ENCODE data around the gene SLC22A23. TPM values are rescaled to one million over a fixed set of nuclear protein-coding genes. Genes with fewer than 3 reads are reported as not detected.

The SLC22A23 gene
- total RNA-seq, 4 donors from 2014 or later, result 26.6 to 42.6 (median 37.6) TPM

- TF ChIP-seq, protein P1, sequence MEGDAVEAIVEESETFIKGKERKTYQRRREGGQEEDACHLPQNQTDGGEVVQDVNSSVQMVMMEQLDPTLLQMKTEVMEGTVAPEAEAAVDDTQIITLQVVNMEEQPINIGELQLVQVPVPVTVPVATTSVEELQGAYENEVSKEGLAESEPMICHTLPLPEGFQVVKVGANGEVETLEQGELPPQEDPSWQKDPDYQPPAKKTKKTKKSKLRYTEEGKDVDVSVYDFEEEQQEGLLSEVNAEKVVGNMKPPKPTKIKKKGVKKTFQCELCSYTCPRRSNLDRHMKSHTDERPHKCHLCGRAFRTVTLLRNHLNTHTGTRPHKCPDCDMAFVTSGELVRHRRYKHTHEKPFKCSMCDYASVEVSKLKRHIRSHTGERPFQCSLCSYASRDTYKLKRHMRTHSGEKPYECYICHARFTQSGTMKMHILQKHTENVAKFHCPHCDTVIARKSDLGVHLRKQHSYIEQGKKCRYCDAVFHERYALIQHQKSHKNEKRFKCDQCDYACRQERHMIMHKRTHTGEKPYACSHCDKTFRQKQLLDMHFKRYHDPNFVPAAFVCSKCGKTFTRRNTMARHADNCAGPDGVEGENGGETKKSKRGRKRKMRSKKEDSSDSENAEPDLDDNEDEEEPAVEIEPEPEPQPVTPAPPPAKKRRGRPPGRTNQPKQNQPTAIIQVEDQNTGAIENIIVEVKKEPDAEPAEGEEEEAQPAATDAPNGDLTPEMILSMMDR (IDR thresholded peaks at IDR 0.05), result no peak
- TF ChIP-seq POLR2A (IDR thresholded peaks at IDR 0.05), result no peak
- whole genome bisulfite sequencing, 2 donors, result 72 to 95% methylated on average over 5 to 9 of the region's 14 CpGs
- Histone ChIP-seq H3K36me3 (peaks cover 0 to 80% (median 7%) of the 10 kb centered on the region in 3 donors), H3K4me1 (peaks cover 7 to 32% (median 16%) of the 10 kb centered on the region in 3 donors), H3K27ac (peak overlapping the region; percentile 42 to 79 (median 69)), H3K9me3 (no peaks in the 10 kb centered on the region), H3K4me3 (no peak overlapping the region), H3K27me3 (no peaks in the 10 kb centered on the region)
- no peak for DNase-seq
- intact Hi-C loops (cut with DNase I), result loop anchor here (10.0 kb wide), 1 partner anchor 164 kb away; no protein-coding TSS in a partner anchor
Measured at GRCh38 chr6:3280866-3281465, 175.9 kb downstream of the SLC22A23 start.

DNA sequence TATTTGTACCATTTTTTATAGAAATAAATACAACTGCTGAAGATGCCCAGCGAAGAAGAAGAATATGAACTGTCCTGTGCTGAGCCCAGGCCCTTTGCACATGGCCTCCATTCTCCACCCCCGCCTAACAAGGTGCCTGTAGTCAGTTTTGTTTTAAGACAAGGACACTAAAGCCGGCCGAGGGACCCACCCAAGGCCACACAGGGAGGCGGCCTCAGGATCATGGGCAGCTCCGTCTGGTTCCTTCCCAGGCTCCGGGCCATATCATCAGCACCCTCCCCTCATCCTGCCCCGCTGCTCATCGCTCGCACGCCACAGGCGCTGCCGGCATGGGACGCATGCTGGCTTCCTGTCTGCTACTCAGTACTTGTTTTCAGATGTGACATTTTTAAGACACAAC is 176.8 kb downstream of the SLC22A23 start:
- peak overlapping the region in 2 of 4 donors; percentile 22 to 39 for H3K27ac ChIP-seq
- intact Hi-C loops (cut with DNase I), result loop anchor here (10.0 kb wide), 1 partner anchor 165 kb away; no protein-coding TSS in a partner anchor
- no peak overlapping the region for H3K4me3 ChIP-seq
- TF ChIP-seq, protein P1 (IDR thresholded peaks at IDR 0.05), result no peak
- TF ChIP-seq POLR2A (IDR thresholded peaks at IDR 0.05), result no peak
- no peak for DNase-seq
- no peaks in the 10 kb centered on the region for H3K9me3 ChIP-seq
- peaks cover 0 to 77% (median 7%) of the 10 kb centered on the region in 3 donors for H3K36me3 ChIP-seq
- H3K27me3 ChIP-seq, result no peaks in the 10 kb centered on the region
- peaks cover 7 to 32% (median 16%) of the 10 kb centered on the region in 3 donors for H3K4me1 ChIP-seq
- 78 to 80% methylated on average over 13 to 14 of the region's 14 CpGs for WGBS, 2 donors

DNA sequence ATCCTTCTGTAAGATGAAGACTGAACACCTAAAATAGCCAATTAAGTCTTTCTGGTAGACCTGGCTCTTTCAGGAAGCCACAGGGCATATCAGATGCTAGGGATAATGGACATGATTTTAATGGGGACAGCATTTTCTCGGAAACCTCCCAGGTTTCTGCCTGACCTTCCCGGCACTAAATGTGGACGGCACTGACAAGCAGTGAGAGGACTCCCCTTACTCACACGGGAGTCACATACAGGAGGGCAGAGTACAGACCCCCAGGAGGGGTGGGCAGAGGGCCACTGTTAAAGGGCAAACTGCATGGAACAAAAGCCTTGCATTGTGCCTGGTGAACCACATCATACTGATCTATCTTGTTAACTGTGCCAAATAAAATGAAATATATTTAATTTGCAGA is 178.2 kb downstream of the SLC22A23 start:
- WGBS, 2 donors, result 72 to 80% methylated on average over 3 to 4 of the region's 4 CpGs
- peaks cover 4 to 70% (median 4%) of the 10 kb centered on the region in 3 donors for H3K36me3 ChIP-seq
- no peak for DNase-seq
- no peaks in the 10 kb centered on the region for H3K9me3 ChIP-seq
- H3K27me3 ChIP-seq, result no peaks in the 10 kb centered on the region
- H3K4me1 ChIP-seq, result peaks cover 7 to 32% (median 16%) of the 10 kb centered on the region in 3 donors
- no peak overlapping the region for H3K27ac ChIP-seq
- TF ChIP-seq, protein P1 (IDR thresholded peaks at IDR 0.05), result no peak
- TF ChIP-seq POLR2A (IDR thresholded peaks at IDR 0.05), result no peak
- no peak overlapping the region for H3K4me3 ChIP-seq
- intact Hi-C loops (cut with DNase I), result loop anchor here (5.0 kb wide), 1 partner anchor 454 kb away; no protein-coding TSS in a partner anchor

DNA sequence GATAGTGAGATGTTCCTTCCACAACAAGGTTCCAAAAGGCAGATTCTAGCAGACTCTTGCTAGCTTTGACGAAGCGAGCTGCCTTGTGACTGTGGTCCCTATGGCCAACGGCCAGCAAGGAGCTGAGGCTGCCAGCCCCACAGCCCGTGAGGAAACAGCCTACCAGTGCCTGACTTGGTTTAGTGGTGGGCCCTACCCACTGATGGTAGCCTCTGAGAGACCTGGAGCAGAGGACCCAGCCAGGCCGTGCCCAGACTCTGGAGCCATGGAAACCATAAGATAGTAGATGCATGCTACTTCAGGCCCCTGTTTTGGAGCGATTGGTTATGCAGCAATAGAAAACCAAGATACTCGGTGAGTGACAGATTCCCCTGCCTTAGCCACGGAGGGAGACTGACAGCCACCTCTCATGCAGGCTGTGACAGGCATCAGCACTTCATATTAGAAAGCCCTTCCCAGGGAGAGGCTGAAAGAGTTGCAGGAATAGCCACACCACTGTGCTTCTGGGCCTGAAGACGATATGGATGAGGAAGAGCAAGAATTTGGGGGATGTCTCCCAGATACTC is 178.9 kb downstream of the SLC22A23 start:
- TF ChIP-seq, protein P1 (IDR thresholded peaks at IDR 0.05), result no peak
- TF ChIP-seq POLR2A (IDR thresholded peaks at IDR 0.05), result no peak
- Histone ChIP-seq H3K27ac (no peak overlapping the region), H3K9me3 (no peaks in the 10 kb centered on the region), H3K27me3 (no peaks in the 10 kb centered on the region), H3K36me3 (peaks cover 0 to 70% (median 4%) of the 10 kb centered on the region in 3 donors), H3K4me3 (no peak overlapping the region), H3K4me1 (peaks cover 7 to 27% (median 16%) of the 10 kb centered on the region in 3 donors)
- no peak for DNase-seq
- WGBS, 2 donors, result 69 to 79% methylated on average over 8 to 9 of the region's 9 CpGs
- intact Hi-C loops (cut with DNase I), result loop anchor here (5.0 kb wide), 1 partner anchor 454 kb away; no protein-coding TSS in a partner anchor

GRCh38 chr6:3277251-3277650 is 179.6 kb downstream of the SLC22A23 start:
- DNase-seq, result no peak
- H3K4me3 ChIP-seq, result no peak overlapping the region
- H3K9me3 ChIP-seq, result no peaks in the 10 kb centered on the region
- intact Hi-C loops (cut with DNase I), result loop anchor here (5.0 kb wide), 1 partner anchor 455 kb away; no protein-coding TSS in a partner anchor
- WGBS, 2 donors, result 83 to 85% methylated on average over 7 to 11 of the region's 12 CpGs
- H3K27ac ChIP-seq, result no peak overlapping the region
- peaks cover 5 to 21% (median 10%) of the 10 kb centered on the region in 3 donors for H3K4me1 ChIP-seq
- TF ChIP-seq, protein P1 (IDR thresholded peaks at IDR 0.05), result no peak
- no peak for TF ChIP-seq POLR2A (IDR thresholded peaks at IDR 0.05)
- peaks cover 0 to 71% (median 8%) of the 10 kb centered on the region in 3 donors for H3K36me3 ChIP-seq
- H3K27me3 ChIP-seq, result no peaks in the 10 kb centered on the region
